ENCODE data around the gene ARPC1B.
A peak's percentile ranks its signal among the peaks of the same experiment; 100 is the strongest.
"Not testable (repeated sequence)": the region's sequence is repeated elsewhere in the genome, so short reads cannot be mapped to it uniquely, and the experiment has no call there.

ARPC1B gene

GRCh38 chr7:99368750-99369389 is 5.7 kb upstream of the ARPC1B start:
- DNase-seq = no peak

DNA sequence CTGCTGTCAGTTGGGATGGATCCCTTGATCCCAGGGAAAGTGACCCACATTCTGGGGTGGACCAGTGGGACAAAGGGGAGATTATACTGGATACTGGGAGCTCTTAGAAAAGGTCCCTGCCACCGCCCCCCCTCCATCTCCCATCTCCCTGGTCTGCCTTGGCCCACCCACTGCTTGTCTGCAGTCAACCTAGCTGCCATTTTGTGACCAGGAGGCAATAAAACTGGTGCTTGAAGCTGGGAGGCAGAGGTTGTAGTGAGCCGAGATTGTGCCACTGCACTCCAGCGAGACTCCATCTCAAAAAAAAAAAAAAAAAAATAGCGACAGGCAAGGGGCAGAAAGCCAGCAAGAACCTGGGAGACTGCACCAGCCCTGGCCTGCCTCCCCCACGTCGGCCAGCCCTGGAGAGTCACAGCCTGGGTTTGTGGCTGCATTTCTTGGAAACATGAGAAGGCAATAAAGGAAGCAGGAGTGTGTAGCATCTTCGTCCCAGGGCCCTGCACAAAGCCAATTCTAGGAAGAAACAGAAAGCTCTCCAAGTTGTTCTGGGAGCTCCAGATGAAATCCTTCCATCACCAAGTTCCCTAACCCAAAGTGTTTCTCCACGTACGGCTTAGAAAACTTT is 4.7 kb upstream of the ARPC1B start:
- DNase-seq = no peak

GRCh38 chr7:99371376-99371920 is 3.1 kb upstream of the ARPC1B start:
- no peak for DNase-seq

DNA sequence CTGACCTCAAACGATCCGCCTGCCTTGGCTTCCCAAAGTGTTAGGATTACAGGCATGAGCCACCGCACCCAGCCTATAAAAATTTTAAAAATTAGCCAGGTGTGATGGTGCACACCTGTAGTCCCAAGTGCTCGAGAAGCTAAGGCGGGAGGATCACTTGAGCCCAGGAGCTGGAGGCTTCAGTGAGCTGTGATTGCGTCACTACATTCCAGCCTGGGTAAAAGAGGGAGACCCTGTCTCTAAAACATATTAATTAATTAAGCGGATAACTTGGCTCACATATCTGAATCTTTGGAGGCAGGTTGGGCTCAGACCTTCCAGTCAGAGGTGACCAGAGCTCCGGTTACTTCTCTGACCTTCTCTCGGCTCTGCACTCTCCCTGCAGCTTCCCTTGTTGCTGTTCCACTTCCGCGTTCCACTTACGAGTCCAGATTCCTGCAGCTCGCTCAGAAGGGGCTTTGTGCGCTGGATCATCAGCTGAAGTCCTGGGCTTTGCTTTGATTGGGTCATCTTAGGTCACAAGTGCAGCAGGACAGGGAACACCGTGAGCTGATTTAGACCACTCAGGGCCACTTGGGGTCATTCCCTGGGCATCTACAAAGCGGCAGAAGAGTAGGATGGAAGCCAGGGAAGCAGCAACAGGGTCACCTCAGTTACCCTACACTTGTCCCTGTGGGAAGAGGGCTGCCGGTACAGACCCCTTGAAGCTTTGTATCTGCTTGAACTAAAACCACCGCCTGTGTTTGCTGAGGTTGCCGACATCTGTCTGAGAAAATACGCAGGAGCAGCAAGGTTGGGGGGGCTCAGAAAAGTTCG is 2.0 kb upstream of the ARPC1B start:
- no peak for DNase-seq

DNA sequence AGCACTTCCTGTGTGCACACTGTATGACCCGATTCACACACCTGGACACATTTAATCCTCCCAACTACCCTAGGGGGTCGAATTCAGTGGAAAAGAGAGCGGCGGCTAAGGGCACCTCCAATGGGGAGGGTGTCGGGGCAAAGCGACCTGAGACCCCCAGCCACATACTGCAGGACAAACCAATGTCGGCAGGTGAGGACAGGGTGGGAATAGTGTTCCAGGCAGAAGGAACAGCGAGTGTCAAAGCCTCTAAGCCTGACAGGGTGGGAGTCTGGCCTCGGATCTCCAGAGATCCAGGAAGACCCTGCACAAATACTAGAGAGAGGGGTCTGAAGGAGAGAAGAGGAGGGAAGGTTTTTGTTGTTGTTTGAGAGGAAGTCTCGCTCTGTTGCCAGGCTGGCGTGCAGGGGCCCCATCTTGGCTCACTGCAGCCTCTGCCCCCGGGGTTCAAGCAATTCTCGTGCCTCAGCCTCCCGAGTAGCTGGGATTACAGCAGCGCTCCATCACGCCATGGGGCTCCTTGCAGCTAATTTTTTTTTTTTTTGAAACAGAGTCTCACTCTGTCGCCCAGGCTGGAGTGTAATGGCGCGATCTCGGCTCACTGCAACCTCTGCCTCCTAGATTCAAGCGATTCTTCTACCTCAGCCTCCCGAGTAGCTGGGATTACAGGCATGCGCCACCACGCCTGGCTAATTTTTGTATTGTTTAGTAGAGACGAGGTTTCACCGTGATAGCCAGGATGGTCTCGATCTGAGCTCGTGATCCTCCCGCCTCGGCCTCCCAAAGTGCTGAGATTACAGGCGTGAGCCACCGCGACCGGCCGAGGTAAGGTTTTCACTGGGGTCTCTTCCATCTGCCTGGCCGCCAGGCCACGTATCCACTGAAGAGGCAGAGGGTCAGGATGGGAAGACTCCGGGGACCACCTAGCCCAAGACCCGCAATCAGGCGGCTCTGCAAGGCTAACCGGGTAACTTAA is 1.2 kb upstream of the ARPC1B start:
- DNase-seq = no peak

DNA sequence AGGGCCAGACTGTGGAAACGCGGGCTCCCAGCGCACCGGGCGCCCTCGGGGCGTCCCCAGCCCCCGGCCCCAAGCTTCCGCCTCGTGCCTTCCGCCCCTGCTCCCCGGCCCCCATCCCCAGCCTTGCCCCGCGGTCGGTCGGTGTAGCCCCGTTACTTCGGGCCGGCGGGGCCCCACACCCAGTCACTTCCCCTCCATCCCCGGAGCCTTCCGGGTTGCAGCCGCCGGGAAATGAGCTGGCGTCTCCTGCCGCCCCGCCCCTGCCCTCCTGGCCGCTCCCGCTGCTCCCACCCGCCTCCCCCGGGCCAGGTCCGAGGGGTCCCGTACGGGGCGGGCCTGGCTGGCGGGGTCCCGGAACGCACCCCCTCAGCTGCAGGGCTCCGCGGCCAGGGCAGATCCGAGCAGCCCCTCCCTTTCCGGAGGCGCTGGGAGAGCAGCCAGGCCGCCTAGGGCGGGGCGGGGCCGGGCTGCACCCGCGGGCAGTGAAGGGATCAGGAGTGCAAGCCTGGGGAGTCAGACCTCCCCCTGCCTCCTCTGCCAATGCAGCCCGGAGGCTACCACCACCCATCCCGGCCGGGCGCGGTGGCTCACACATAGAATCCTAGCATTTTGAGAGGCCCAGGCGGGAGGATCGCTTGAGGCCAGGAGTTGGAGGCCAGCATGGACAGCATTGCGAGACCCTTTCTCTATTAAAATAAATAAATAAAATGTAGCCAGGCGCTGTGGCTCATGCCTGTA is 709 bp downstream of the ARPC1B start:
- DNase-seq = peak; percentile 82 to 84

GRCh38 chr7:99379043-99379577 is 4.6 kb downstream of the ARPC1B start:
- DNase-seq = peak; percentile 57 to 69

DNA sequence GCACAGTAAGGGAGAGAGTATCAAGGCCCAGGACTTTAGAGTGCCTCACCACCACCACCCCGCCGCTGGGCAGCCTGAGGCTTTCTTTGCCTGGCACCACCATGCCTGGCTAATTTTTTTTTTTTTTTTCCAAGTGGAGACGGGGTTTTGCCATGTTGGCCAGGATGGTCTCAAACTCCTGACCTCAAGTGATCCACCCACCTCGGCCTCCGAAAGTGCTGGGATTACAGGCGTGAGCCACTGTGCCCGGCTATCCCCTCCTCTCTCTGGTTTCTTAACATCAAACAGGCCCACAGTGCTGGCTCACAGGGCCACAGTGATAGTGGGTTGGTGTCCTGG is 5.1 kb downstream of the ARPC1B start:
- DNase-seq = not testable (repeated sequence)

DNA sequence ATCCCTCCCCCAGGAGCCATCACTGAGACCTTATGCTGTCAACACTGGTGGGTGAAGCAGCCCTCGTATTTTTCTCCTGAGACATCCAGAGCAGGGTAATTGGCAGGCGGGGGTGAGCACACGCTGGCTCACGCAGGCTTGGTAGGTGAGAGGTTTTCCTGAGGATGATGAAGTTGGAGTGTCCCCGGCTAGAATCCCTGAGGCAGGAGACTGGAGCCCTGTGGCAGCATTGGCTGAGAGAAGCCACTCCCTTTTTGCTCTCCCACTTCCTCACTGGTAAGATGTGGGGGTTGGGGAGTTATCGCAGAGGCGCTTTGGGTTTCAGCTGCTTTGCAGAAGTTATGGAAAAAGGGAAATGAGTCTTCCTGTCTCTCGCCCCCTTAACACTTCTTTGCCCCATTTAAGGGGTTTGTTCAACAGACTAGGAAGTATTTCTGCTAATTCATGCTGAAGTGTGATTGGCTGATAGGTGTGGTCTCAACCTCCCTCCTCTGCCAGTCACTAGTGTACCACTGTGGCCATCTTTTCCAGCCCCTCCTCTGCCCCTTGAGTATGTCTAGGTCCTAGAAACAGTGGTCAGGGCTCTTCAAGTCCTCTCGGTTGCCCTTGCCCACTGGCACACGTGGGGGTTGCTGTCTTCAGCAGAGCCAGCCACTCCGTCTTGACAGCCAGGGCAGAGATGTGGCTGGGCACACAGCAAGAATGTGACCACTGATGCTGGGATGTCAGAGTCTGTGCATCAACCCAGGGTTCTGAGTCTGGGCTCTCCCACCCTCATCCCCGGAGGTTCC is 5.7 kb downstream of the ARPC1B start:
- peak; percentile 67 to 70 for DNase-seq

DNA sequence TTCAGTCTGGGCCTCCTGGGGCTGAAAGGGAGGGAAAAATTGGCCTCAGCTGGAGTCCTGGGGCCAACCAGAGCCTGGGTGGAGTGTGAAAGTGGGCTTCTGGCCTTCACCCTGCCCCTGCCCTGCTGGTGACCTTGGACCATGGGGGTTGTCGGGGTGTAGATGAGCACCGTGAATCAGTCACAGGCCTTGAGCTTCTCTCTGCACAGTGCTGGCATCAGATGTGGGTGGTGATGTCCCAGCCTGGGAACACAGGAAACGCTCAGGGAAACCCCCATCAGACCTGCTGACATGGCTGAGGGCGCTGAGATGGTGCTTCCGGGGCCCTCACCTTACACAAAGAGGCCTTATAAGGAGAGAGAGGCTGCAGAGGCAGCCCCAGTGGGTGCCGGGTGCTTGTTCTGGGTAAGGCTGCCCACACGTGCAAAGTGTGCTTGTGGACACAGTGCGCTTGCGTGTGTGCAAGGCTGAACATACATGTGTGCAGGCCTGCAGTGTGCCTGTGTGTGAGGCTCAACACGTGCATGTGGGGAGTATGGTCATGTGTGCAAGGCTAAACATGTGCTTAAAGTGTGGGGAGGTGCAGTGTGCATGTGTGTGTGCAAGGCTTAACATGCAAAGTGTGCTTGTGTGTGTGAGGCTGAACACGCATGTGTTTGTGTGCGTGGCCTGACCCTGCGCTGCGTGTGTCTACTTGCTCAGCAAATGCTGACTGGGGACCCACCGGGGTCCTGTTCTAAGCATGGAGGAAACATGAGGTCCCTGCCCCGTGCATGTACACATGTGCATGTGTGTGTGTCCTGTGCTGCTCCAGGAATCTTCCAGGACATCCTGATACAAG is 6.5 kb downstream of the ARPC1B start:
- peak; percentile 89 to 91 for DNase-seq

DNA sequence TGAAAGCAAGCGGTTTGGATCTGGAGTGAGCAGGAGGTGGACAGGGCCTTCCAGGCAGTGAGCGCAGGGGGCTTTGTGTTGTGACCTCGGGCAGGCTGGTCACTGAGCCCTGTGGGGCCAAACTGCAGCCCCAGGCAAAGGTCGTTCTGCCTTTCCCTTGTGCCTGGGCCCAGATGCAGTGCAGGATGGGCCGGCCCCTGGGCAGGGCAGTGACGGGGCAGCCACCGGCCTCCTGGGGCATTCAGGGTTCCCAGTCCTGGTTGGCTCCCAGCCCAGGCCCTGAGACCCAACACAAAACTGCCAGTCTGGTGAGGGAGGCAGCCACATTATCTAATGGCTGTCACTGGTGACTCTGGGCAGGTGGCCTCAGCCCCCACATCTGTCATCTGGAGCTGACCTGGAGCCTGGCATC is 7.1 kb downstream of the ARPC1B start:
- DNase-seq = no peak

DNA sequence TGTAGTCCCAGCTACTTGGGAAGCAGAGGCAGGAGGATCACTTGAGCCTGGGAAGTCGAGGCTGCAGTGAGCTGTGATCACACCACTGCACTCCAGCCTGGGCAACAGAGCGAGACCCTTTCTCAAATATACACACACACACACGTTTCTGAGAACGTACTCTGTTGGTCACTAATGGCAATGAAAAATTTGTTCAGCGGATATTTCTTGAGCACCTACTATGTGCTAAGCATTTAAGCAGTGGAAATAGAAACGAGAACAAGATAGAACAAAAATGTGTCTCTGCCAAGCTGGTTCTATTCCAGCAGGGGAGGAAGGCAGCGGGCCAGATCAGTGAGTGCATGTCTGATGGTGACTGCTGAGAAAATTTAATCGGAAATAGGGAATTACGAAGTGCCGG is 8.7 kb downstream of the ARPC1B start:
- no peak for DNase-seq

GRCh38 chr7:99383791-99384370 is 9.4 kb downstream of the ARPC1B start:
- DNase-seq = no peak

DNA sequence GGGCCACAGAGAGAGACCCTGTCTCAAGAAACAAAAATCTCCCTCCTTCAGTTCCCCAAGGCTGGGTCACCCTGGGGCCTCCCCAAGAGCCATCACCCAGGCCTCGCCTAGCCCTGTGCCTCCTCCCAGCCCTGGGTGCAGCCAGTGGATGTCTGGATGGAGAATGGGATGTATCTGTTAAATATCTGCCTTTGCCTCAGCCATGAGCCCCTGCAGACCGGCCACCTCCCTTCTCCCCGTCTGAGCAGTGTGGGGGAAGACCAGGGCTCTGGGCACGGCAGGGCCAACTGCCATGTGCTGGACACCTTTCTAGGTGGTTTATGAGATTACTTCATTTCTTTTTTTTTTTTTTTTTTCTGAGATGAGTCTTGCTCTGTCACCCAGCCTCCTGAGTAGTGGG is 10.0 kb downstream of the ARPC1B start:
- no peak for DNase-seq

DNA sequence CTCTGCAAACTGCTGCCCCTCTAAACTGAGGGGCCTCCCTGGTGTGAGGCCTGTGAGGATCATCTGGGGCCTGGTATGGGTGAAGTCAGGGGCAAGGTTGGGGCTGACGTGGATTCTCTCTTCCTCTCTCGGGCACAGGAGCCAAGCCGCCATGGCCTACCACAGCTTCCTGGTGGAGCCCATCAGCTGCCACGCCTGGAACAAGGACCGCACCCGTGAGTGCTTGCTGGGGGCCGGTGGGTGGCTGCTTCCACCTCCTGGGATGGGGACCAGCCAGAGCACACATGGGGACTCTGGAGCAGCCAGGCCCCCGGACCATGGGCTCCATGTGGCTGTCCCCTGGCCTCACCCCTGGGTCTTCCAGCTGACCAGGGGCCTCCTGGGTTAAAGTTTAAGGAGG is 11.0 kb downstream of the ARPC1B start:
- no peak for DNase-seq

DNA sequence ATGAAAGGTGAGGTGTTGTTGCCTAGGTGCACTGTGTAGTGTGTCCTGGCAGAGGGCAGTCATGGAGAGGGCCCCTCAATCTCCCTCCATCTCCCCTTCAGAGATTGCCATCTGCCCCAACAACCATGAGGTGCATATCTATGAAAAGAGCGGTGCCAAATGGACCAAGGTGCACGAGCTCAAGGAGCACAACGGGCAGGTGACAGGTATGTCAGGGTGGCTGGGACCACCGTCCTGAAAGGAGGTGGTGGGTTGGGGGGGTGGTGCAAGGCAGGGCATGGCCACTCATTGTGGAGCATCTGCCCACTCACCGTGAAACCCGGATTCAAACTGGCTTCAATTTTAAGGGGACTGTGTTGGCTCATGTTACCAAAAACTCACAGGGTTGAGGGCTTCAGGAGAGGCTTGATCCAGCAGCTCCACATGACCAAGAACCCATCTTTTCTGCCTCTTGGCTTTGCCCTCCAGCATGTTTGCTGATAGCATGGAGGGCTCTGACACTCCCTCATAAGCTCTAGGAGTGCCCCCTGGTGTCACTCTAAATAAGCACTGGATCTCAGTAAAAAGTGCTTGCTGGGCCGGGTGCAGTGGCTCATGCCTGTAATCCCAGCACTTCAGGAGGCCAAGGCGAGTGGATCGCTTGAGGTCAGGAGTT is 12.2 kb downstream of the ARPC1B start:
- DNase-seq = no peak

GRCh38 chr7:99387239-99387635 is 12.7 kb downstream of the ARPC1B start:
- DNase-seq = not testable (repeated sequence)

DNA sequence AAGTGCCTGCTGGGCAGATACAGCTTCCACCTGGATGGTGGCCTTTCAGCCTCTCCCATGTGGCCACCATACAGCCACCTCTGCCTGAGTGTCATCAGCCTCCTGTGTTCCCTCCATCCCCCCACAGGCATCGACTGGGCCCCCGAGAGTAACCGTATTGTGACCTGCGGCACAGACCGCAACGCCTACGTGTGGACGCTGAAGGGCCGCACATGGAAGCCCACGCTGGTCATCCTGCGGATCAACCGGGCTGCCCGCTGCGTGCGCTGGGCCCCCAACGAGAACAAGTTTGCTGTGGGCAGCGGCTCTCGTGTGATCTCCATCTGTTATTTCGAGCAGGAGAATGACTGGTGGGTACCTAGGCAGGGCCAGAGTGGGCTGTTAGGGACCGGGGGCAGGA is 13.4 kb downstream of the ARPC1B start:
- DNase-seq = no peak

DNA sequence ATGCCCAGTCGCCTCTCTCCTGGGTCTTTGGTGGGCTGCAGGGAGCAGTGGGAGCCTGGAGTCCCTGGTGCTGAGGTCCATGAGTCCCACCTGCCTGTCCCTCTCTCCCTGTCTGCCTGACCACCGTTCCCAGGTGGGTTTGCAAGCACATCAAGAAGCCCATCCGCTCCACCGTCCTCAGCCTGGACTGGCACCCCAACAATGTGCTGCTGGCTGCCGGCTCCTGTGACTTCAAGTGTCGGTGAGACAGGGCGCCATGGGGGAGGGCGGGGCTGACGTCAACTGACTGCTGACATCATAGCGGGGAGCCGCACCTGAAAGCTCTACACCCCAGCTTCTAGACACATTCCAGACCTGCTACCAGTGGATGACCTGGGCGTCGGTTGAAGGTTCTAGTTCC is 15.2 kb downstream of the ARPC1B start:
- DNase-seq = no peak

Measured in activated T-cell treated with anti-CD3 and anti-CD28 coated beads, Interleukin-2, amount 50 U/mL, for 48 hours (primary cell).